Measurements from ENCODE around the gene ERBB4. TPM values are rescaled to one million over a fixed set of nuclear protein-coding genes. Genes with fewer than 3 reads are reported as not detected.
"Not testable (repeated sequence)": the region's sequence is repeated elsewhere in the genome, so short reads cannot be mapped to it uniquely, and the experiment has no call there.

ERBB4 gene
- total RNA-seq, 1 donor from 2014 or later = 10.2 TPM

- H3K4me1 Mint-ChIP-seq = peaks cover 7% of the 10 kb centered on the region
- H3K9me3 Mint-ChIP-seq = peaks cover 4% of the 10 kb centered on the region
- H3K27ac Mint-ChIP-seq (ENCODE audit: unreplicated experiment) = no peak overlapping the region
- peaks cover 4% of the 10 kb centered on the region for H3K36me3 Mint-ChIP-seq (ENCODE audit: low read depth)
- H3K27me3 Mint-ChIP-seq (ENCODE audit: low read depth) = no peaks in the 10 kb centered on the region
- no peak overlapping the region for H3K4me3 Mint-ChIP-seq
- TF ChIP-seq, protein P1, sequence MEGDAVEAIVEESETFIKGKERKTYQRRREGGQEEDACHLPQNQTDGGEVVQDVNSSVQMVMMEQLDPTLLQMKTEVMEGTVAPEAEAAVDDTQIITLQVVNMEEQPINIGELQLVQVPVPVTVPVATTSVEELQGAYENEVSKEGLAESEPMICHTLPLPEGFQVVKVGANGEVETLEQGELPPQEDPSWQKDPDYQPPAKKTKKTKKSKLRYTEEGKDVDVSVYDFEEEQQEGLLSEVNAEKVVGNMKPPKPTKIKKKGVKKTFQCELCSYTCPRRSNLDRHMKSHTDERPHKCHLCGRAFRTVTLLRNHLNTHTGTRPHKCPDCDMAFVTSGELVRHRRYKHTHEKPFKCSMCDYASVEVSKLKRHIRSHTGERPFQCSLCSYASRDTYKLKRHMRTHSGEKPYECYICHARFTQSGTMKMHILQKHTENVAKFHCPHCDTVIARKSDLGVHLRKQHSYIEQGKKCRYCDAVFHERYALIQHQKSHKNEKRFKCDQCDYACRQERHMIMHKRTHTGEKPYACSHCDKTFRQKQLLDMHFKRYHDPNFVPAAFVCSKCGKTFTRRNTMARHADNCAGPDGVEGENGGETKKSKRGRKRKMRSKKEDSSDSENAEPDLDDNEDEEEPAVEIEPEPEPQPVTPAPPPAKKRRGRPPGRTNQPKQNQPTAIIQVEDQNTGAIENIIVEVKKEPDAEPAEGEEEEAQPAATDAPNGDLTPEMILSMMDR (conservative IDR thresholded peaks at IDR 0.05) = no peak
- no peak for DNase-seq (ENCODE audit: low read depth, low spot score)
Observed at GRCh38 chr2:212022966-212023365, 515.6 kb downstream of the ERBB4 start.

DNA sequence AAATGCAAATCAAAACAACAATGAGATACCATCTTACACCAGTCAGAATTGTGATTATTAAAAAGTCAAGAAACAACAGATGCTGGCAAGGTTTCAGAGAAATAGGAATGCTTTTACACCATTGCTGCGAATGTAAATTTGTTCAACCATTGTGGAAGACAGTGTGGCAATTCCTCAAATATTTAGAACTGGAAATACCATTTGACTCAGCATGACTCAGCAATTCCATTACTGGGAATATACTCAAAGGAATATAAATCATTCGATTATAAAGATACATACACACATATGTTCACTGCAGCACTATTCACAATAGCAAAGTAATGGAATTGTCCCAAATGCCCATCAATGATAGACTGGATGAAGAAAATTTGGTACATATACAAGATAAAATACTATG is 516.7 kb downstream of the ERBB4 start:
- DNase-seq (ENCODE audit: low read depth, low spot score) = no peak
- Mint-ChIP-seq H3K4me1 (peaks cover 7% of the 10 kb centered on the region), H3K27ac (ENCODE audit: unreplicated experiment) (no peak overlapping the region), H3K4me3 (no peak overlapping the region), H3K36me3 (ENCODE audit: low read depth) (peaks cover 4% of the 10 kb centered on the region), H3K27me3 (ENCODE audit: low read depth) (no peaks in the 10 kb centered on the region), H3K9me3 (peaks cover 4% of the 10 kb centered on the region)
- TF ChIP-seq, protein P1 (conservative IDR thresholded peaks at IDR 0.05) = no peak

DNA sequence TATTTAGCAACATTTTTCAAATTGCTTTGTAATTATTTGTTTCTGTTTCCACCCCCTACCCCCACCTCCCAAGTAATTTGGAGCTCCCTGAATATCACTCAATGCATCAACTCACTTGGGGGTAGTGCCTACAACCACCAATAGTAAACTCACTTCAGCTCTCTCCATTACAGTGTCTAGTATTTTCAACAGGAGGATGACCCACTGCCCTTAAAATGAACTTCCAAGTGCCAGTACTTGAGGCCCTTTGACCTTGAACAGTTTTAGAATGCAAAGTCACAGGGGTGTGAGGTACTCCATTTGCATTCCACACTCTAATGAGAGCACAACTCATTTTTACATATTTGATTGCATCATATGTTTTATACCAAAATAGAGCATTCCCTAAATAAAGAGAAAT is 523.0 kb downstream of the ERBB4 start:
- H3K27me3 Mint-ChIP-seq (ENCODE audit: low read depth) = no peaks in the 10 kb centered on the region
- H3K9me3 Mint-ChIP-seq = peaks cover 3% of the 10 kb centered on the region
- no peak overlapping the region for H3K27ac Mint-ChIP-seq (ENCODE audit: unreplicated experiment)
- peaks cover 4% of the 10 kb centered on the region for H3K4me1 Mint-ChIP-seq
- TF ChIP-seq, protein P1 (conservative IDR thresholded peaks at IDR 0.05) = no peak
- H3K36me3 Mint-ChIP-seq (ENCODE audit: low read depth) = no peaks in the 10 kb centered on the region
- no peak overlapping the region for H3K4me3 Mint-ChIP-seq
- no peak for DNase-seq (ENCODE audit: low read depth, low spot score)

- no peak for DNase-seq (ENCODE audit: low read depth, low spot score)
- Mint-ChIP-seq H3K9me3 (peaks cover 3% of the 10 kb centered on the region), H3K36me3 (ENCODE audit: low read depth) (no peaks in the 10 kb centered on the region), H3K27me3 (ENCODE audit: low read depth) (no peaks in the 10 kb centered on the region), H3K4me3 (no peak overlapping the region), H3K27ac (ENCODE audit: unreplicated experiment) (no peak overlapping the region), H3K4me1 (peaks cover 16% of the 10 kb centered on the region)
- TF ChIP-seq, protein P1 (conservative IDR thresholded peaks at IDR 0.05) = no peak
Observed at GRCh38 chr2:212013626-212014025, 525.0 kb downstream of the ERBB4 start.

- H3K36me3 Mint-ChIP-seq (ENCODE audit: low read depth); H3K9me3 Mint-ChIP-seq; DNase-seq (ENCODE audit: low read depth, low spot score); H3K27me3 Mint-ChIP-seq (ENCODE audit: low read depth); H3K4me3 Mint-ChIP-seq: not testable (repeated sequence)
- Mint-ChIP-seq H3K27ac (ENCODE audit: unreplicated experiment) (peak overlapping the region; percentile 60), H3K4me1 (peaks cover 16% of the 10 kb centered on the region)
Observed at GRCh38 chr2:212010305-212010704, 528.3 kb downstream of the ERBB4 start.

DNA sequence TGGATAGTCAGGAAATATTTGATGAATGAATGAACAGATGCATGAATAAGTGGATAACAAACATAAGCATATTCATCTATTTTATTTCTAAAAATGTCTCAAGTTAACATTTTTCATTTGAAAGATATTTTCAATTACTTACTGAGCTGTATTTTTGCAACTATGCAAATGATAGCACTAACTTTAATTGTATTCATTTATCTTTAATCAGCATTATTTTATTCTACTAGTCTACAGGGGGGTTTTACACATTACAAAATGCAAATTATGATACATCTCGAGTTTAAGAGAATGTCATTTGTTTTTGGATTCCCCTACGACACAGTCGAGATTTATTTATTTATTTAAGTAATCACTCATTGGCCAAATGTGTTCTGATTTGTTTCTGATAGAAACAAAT is 530.6 kb downstream of the ERBB4 start:
- DNase-seq (ENCODE audit: low read depth, low spot score) = no peak
- Mint-ChIP-seq H3K4me1 (peaks cover 16% of the 10 kb centered on the region), H3K27ac (ENCODE audit: unreplicated experiment) (no peak overlapping the region), H3K27me3 (ENCODE audit: low read depth) (no peaks in the 10 kb centered on the region), H3K4me3 (no peak overlapping the region), H3K36me3 (ENCODE audit: low read depth) (no peaks in the 10 kb centered on the region), H3K9me3 (no peaks in the 10 kb centered on the region)
- TF ChIP-seq, protein P1 (conservative IDR thresholded peaks at IDR 0.05) = no peak
